GM21390 (cell line): ENCODE results near the gene MACF1.

Experiments used
- ATAC-seq: cut with Tn5 transposase; IDR thresholded peaks from one replicate; pipeline ENCODE4 v1.9.1; 2021; ENCODE audit not compliant: unreplicated experiment

The MACF1 gene

GRCh38 chr1:39391691-39392679 lies 187.5 kb downstream of the MACF1 start:
- no peak for ATAC-seq

- ATAC-seq, result no peak
Observed at GRCh38 chr1:39392851-39393573, 188.5 kb downstream of the MACF1 start.

- ATAC-seq, result no peak
Observed at GRCh38 chr1:39393645-39394044, 189.2 kb downstream of the MACF1 start.

- no peak for ATAC-seq
Observed at GRCh38 chr1:39394059-39394458, 189.6 kb downstream of the MACF1 start.

GRCh38 chr1:39394598-39394997 lies 190.1 kb downstream of the MACF1 start:
- ATAC-seq, result no peak

- ATAC-seq, result no peak
Observed at GRCh38 chr1:39395357-39395831, 190.9 kb downstream of the MACF1 start.

GRCh38 chr1:39396671-39397070 lies 192.2 kb downstream of the MACF1 start:
- ATAC-seq, result no peak

- ATAC-seq, result no peak
Observed at GRCh38 chr1:39397487-39397886, 193.0 kb downstream of the MACF1 start.

GRCh38 chr1:39398278-39399021 lies 194.0 kb downstream of the MACF1 start:
- ATAC-seq, result no peak

- no peak for ATAC-seq
Observed at GRCh38 chr1:39401106-39401505, 196.6 kb downstream of the MACF1 start.

- no peak for ATAC-seq
Observed at GRCh38 chr1:39404876-39405275, 200.4 kb downstream of the MACF1 start.

GRCh38 chr1:39405358-39405757 lies 200.9 kb downstream of the MACF1 start:
- no peak for ATAC-seq

GRCh38 chr1:39406533-39407450 lies 202.3 kb downstream of the MACF1 start:
- ATAC-seq, result no peak

- ATAC-seq, result no peak
Observed at GRCh38 chr1:39407510-39407895, 203.0 kb downstream of the MACF1 start.

- ATAC-seq, result no peak
Observed at GRCh38 chr1:39407896-39408640, 203.6 kb downstream of the MACF1 start.

- ATAC-seq, result peak; percentile 80
Observed at GRCh38 chr1:39408641-39409054, 204.2 kb downstream of the MACF1 start.

GRCh38 chr1:39409055-39409816 lies 204.7 kb downstream of the MACF1 start:
- peak; percentile 37 for ATAC-seq

- no peak for ATAC-seq
Observed at GRCh38 chr1:39410915-39411436, 206.5 kb downstream of the MACF1 start.
